CD14-positive monocyte (primary cell): ENCODE measurements around the gene NUP210. TPM values are rescaled to one million over a fixed set of nuclear protein-coding genes. Genes with fewer than 3 reads are reported as not detected.

Experiments
- DNase-seq, 3 donors: peaks; one replicate each; pipeline ENCODE4 v3.0.0-alpha.2; 2011 to 2022
- H2AFZ ChIP-seq: 2 replicates; pipeline ENCODE4 v1.6.0; 2012; ENCODE audit warnings: mild to moderate bottlenecking, low read depth, low read length, inconsistent platforms; ENCODE audit not compliant: insufficient read depth, poor library complexity, severe bottlenecking
- H3K27ac ChIP-seq, 2 donors: 1 replicate in 1 of 2; 2 replicates in 1 of 2; pipeline ENCODE4 v1.5.1; 2012 to 2013; ENCODE audit warnings: low read length in 2 of 2, control low read depth in 1 of 2, inconsistent platforms in 1 of 2, low read depth in 1 of 2, mild to moderate bottlenecking in 1 of 2
- H3K27me3 ChIP-seq, 2 donors: one replicate each; pipeline versions ENCODE4 v1.6.0 to v1.6.1; 2011 to 2013; ENCODE audit warnings: low read length in 2 of 2; ENCODE audit not compliant: control insufficient read depth in 2 of 2, insufficient read depth in 2 of 2
- H3K36me3 ChIP-seq, 2 donors: replicated peaks in 1 of 2; 1 replicate in 1 of 2; 2 replicates in 1 of 2; pipeline versions ENCODE4 v1.5.1 to v1.6.1; 2012 to 2013; ENCODE audit warnings: low read length in 2 of 2, control low read depth in 1 of 2, inconsistent platforms in 1 of 2, mild to moderate bottlenecking in 1 of 2; ENCODE audit not compliant: insufficient read depth in 2 of 2, control insufficient read depth in 1 of 2
- H3K4me1 ChIP-seq, 2 donors: 1 replicate in 1 of 2; 2 replicates in 1 of 2; pipeline versions ENCODE4 v1.5.1 to v1.6.1; 2012 to 2013; ENCODE audit warnings: low read length in 2 of 2, control low read depth in 1 of 2, inconsistent platforms in 1 of 2, mild to moderate bottlenecking in 1 of 2, moderate library complexity in 1 of 2; ENCODE audit not compliant: insufficient read depth in 2 of 2, control insufficient read depth in 1 of 2
- H3K4me2 ChIP-seq: replicated peaks from 2 replicates; pipeline ENCODE3; 2012; ENCODE audit warnings: low read length, moderate library complexity, mild to moderate bottlenecking; ENCODE audit not compliant: poor library complexity, severe bottlenecking; ENCODE audit errors: extremely low read depth
- H3K4me3 ChIP-seq, 3 experiments: fragments of 200-600 bp in 1 of 3; sonication (generic) in 1 of 3; replicated peaks in 1 of 3; 1 replicate in 2 of 3; 2 replicates in 1 of 3; pipeline ENCODE4 v1.5.1; 2011 to 2013; ENCODE audit warnings: low read length in 3 of 3, mild to moderate bottlenecking in 3 of 3, control low read depth in 2 of 3, low read depth in 2 of 3, inconsistent platforms in 1 of 3, moderate library complexity in 1 of 3
- H3K79me2 ChIP-seq: 2 replicates; pipeline ENCODE4 v1.6.0; 2012; ENCODE audit warnings: mild to moderate bottlenecking, control low read depth, inconsistent platforms, low read length, moderate library complexity; ENCODE audit not compliant: insufficient read depth
- H3K9ac ChIP-seq: 2 replicates; pipeline ENCODE4 v1.6.0; 2017; ENCODE audit warnings: low read length, mild to moderate bottlenecking; ENCODE audit not compliant: insufficient read depth, poor library complexity, severe bottlenecking
- H3K9me3 ChIP-seq, 2 donors: replicated peaks in 1 of 2; 1 replicate in 1 of 2; 2 replicates in 1 of 2; pipeline versions ENCODE4 v1.5.1 to v1.6.1; 2012 to 2013; ENCODE audit warnings: low read length in 2 of 2, control low read depth in 1 of 2; ENCODE audit not compliant: control insufficient read depth in 1 of 2, insufficient read depth in 1 of 2
- H4K20me1 ChIP-seq: 2 replicates; pipeline ENCODE4 v1.6.0; 2012; ENCODE audit warnings: mild to moderate bottlenecking, low read length, control low read depth, moderate library complexity; ENCODE audit not compliant: insufficient read depth
- H3K27ac Mint-ChIP-seq, 7 donors: one replicate each; pipeline ENCODE4 v1.8.0; 2020; ENCODE audit warnings: mild to moderate bottlenecking in 7 of 7, mixed read lengths in 7 of 7, moderate library complexity in 6 of 7, inconsistent platforms in 2 of 7
- H3K27me3 Mint-ChIP-seq, 3 donors: one replicate each; pipeline ENCODE4 v1.8.0; 2021 to 2022; ENCODE audit warnings: low read depth in 3 of 3, mild to moderate bottlenecking in 3 of 3, mixed read lengths in 3 of 3, moderate library complexity in 3 of 3, inconsistent platforms in 1 of 3
- H3K36me3 Mint-ChIP-seq, 2 donors: one replicate each; pipeline ENCODE4 v1.8.0; 2020; ENCODE audit warnings: mixed read lengths in 2 of 2, inconsistent platforms in 1 of 2, mild to moderate bottlenecking in 1 of 2
- H3K4me1 Mint-ChIP-seq: one replicate; pipeline ENCODE4 v1.8.0; 2020; ENCODE audit warnings: mild to moderate bottlenecking, mixed read lengths
- H3K4me3 Mint-ChIP-seq, 2 donors: one replicate each; pipeline ENCODE4 v1.8.0; 2020; ENCODE audit warnings: mild to moderate bottlenecking in 2 of 2, mixed read lengths in 2 of 2, moderate library complexity in 1 of 2
- H3K9me3 Mint-ChIP-seq, 7 donors: one replicate each; pipeline ENCODE4 v1.8.0; 2020 to 2022; ENCODE audit warnings: mixed read lengths in 7 of 7, mild to moderate bottlenecking in 6 of 7, moderate library complexity in 6 of 7, inconsistent platforms in 2 of 7
- CTCF ChIP-seq: fragments of 200-600 bp; IDR thresholded peaks from one replicate; pipeline ENCODE4 v1.8.0; 2022; ENCODE audit warnings: antibody characterized with exemption, mild to moderate bottlenecking
- WGBS: methylation state at CpG from one replicate; pipeline ENCODE4 v1.1.5; 2013; ENCODE audit warnings: missing lambda C conversion rate; ENCODE audit not compliant: insufficient coverage; 5-methylcytosine and 5-hydroxymethylcytosine counted together
- intact Hi-C, 2 donors: fragments of 100-400 bp; cut with micrococcal nuclease; formaldehyde crosslinking; loops; one replicate each; pipeline versions ENCODE4 v1.15.0 to v1.15.1; 2023
- polyA plus RNA-seq, 3 donors: library from polyadenylated mRNA; depleted of rRNA in 1 of 3; unstranded in 2 of 3; stranded (reverse) in 1 of 3; fragments of 300-500 nt in 2 of 3; fragments of >200 nt in 1 of 3; fragmentation: Illumina TruSeq in 2 of 3; gene quantifications; 1 replicate in 2 of 3; 2 replicates in 1 of 3; pipeline ENCODE4 v1.2.3, GENCODE V29; 2012 to 2021

NUP210 gene
- polyA plus RNA-seq, 3 donors, result 7.9 to 43.5 (median 13.0) TPM

GRCh38 chr3:13394363-13394762 is 25.8 kb downstream of the NUP210 start:
- no peak for DNase-seq
- Mint-ChIP-seq H3K4me3 (no peak overlapping the region), H3K27ac (peak overlapping the region in 2 of 7 donors; percentile 22 to 78), H3K9me3 (peaks cover 0 to 1% (median 0%) of the 10 kb centered on the region in 7 donors), H3K4me1 (peaks cover 4% of the 10 kb centered on the region), H3K27me3 (peaks cover 0 to 1% (median 0%) of the 10 kb centered on the region in 3 donors), H3K36me3 (peaks cover 84 to 99% of the 10 kb centered on the region in 2 donors)
- Histone ChIP-seq H3K4me2 (no peak overlapping the region), H3K9ac (no peak overlapping the region), H3K4me3 (no peak overlapping the region), H3K9me3 (no peaks in the 10 kb centered on the region), H3K4me1 (no peaks in the 10 kb centered on the region), H3K79me2 (peaks cover 28% of the 10 kb centered on the region), H4K20me1 (no peaks in the 10 kb centered on the region), H2AFZ (no peak overlapping the region), H3K27me3 (no peaks in the 10 kb centered on the region), H3K27ac (peak overlapping the region in 1 of 2 donors; percentile 48), H3K36me3 (peaks cover 93 to 99% of the 10 kb centered on the region in 2 donors)
- 69% methylated on average over 4 of the region's 4 CpGs for WGBS
- TF ChIP-seq CTCF, result no peak
- intact Hi-C loops, result loop anchor here in 1 of 2 donors (5.0 kb wide), 1 partner anchor 58 kb away; no protein-coding TSS in a partner anchor

DNA sequence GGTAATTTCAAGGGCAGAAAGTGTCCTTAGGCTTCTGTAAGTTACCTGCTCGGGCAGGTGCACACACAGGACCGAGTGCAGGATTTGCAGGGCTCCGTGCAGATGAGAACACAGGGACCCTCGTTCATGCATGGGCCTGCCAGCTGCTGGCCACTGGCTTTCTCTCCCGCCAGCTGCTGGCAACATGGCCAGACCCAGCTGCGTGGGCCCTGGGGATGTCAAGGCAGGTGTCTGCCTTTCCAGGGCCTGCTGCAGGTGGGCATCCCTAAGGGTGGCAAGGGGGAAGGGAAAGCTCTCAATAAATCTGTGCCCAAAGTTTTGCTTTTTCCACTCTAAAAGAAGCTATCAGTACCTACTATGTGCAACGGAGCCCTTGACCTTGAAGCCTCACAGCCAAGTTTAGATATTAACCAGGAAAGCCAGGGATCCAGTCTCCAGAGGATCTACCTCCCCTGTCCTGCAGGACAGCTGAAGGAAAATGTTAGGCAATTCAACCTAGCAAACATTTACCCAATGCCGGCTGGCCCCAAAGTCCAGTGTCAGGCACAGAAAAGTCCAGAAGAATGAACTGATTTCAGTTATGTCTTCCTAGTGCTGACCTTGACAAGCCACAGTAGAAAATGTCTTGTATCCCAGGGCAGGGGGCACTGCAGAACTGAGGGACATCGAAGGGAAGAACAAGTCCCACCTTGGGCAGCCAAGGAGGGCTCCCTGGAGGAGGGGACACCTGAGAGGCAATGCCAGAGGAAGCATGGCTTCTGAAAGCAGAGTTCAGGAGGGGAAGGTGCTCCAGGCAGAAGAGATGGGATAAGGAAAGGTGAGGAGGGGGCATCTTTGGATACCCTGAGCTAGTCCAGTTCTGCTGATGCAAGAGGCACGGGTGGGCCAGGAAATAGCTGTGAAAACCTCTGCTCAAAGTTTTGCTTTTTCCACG is 26.4 kb downstream of the NUP210 start:
- no peak for TF ChIP-seq CTCF
- H3K4me3 Mint-ChIP-seq, result no peak overlapping the region
- H3K36me3 Mint-ChIP-seq, result peaks cover 87 to 99% of the 10 kb centered on the region in 2 donors
- WGBS, result 91% methylated on average over 5 of the region's 11 CpGs
- intact Hi-C loops, result loop anchor here in 1 of 2 donors (5.0 kb wide), 1 partner anchor 59 kb away; no protein-coding TSS in a partner anchor
- no peak overlapping the region for H3K4me2 ChIP-seq
- peak overlapping the region in 1 of 2 donors; percentile 48 for H3K27ac ChIP-seq
- peaks cover 0 to 1% (median 0%) of the 10 kb centered on the region in 7 donors for H3K9me3 Mint-ChIP-seq
- peaks cover 4% of the 10 kb centered on the region for H3K4me1 Mint-ChIP-seq
- H3K9ac ChIP-seq, result no peak overlapping the region
- H3K9me3 ChIP-seq, result no peaks in the 10 kb centered on the region
- H3K36me3 ChIP-seq, result peaks cover 95 to 99% of the 10 kb centered on the region in 2 donors
- H3K4me3 ChIP-seq, result no peak overlapping the region
- H3K27ac Mint-ChIP-seq, result peak overlapping the region in 6 of 7 donors; percentile 15 to 86 (median 28)
- H2AFZ ChIP-seq, result no peak overlapping the region
- no peaks in the 10 kb centered on the region for H4K20me1 ChIP-seq
- peaks cover 0 to 1% (median 0%) of the 10 kb centered on the region in 3 donors for H3K27me3 Mint-ChIP-seq
- no peak for DNase-seq
- H3K4me1 ChIP-seq, result no peaks in the 10 kb centered on the region
- no peaks in the 10 kb centered on the region for H3K27me3 ChIP-seq
- H3K79me2 ChIP-seq, result peaks cover 21% of the 10 kb centered on the region
